Uterus (tissue), 4 donors: Measurements from ENCODE around the gene BACH1. TPM values are rescaled to one million over a fixed set of nuclear protein-coding genes. Genes with fewer than 3 reads are reported as not detected.

Source experiments
- DNase-seq, 2 donors: peaks; one replicate each; pipeline ENCODE4 v3.0.0-alpha.2; 2019 to 2020
- H3K27ac ChIP-seq, 2 donors: fragments of 200-600 bp; sonication (generic); 1 replicate in 1 of 2; 2 replicates in 1 of 2; pipeline ENCODE4 v1.5.1; 2016 to 2018
- H3K27me3 ChIP-seq, 2 donors: fragments of 200-600 bp; sonication (generic); one replicate each; pipeline ENCODE4 v1.5.1; 2018 to 2019; ENCODE audit warnings: control low read depth in 1 of 2
- H3K36me3 ChIP-seq, 2 donors: fragments of 200-600 bp; sonication (generic); one replicate each; pipeline ENCODE4 v1.5.1; 2019; ENCODE audit warnings: control low read depth in 1 of 2
- H3K4me1 ChIP-seq, 2 donors: fragments of 200-600 bp; sonication (generic); one replicate each; pipeline ENCODE4 v1.5.1; 2018 to 2019; ENCODE audit warnings: control low read depth in 1 of 2
- H3K4me3 ChIP-seq, 2 donors: fragments of 200-600 bp; sonication (generic); 1 replicate in 1 of 2; 2 replicates in 1 of 2; pipeline ENCODE4 v1.5.1; 2018 to 2019; ENCODE audit warnings: mild to moderate bottlenecking in 1 of 2
- H3K9me3 ChIP-seq, 2 donors: fragments of 200-600 bp; sonication (generic); one replicate each; pipeline ENCODE4 v1.5.1; 2019; ENCODE audit warnings: control low read depth in 1 of 2
- CTCF ChIP-seq, 4 experiments: fragments of 200-600 bp in 2 of 4; fragments of 450-650 bp in 2 of 4; sonication (generic) in 2 of 4; IDR thresholded peaks; one replicate each; pipeline ENCODE4 v1.5.1; 2016 to 2019; ENCODE audit warnings: antibody characterized with exemption in 4 of 4, mild to moderate bottlenecking in 2 of 4, moderate library complexity in 1 of 4
- POLR2A ChIP-seq, 2 donors: fragments of 450-650 bp; IDR thresholded peaks; one replicate each; pipeline ENCODE4 v1.6.1; 2016; ENCODE audit warnings: antibody characterized with exemption in 2 of 2, mild to moderate bottlenecking in 1 of 2, moderate library complexity in 1 of 2
- intact Hi-C: fragments of 100-400 bp; cut with DNase I; formaldehyde crosslinking; loops from one replicate; pipeline ENCODE4 v1.15.1; 2023; ENCODE audit warnings: low total_unique reads
- total RNA-seq, 4 donors: library from RNA; depleted of rRNA in 3 of 4; stranded (reverse); fragments of >200 nt in 3 of 4; gene quantifications; one replicate each; pipeline versions ENCODE4 v1.1.0 to v1.2.4, GENCODE V29; 2014 to 2023
- donor health status: DM: yes; HTN: yes; CAD: no.

BACH1 gene
- total RNA-seq, 4 donors from 2014 or later: 52.9 to 107 (median 79.1) TPM

GRCh38 chr21:29321932-29322928, 23.5 kb downstream of the BACH1 start:
- H3K4me1 ChIP-seq: no peaks in the 10 kb centered on the region

GRCh38 chr21:29323189-29323588, 24.5 kb downstream of the BACH1 start:
- intact Hi-C loops: no loop called here
- Histone ChIP-seq H3K36me3 (no peaks in the 10 kb centered on the region), H3K9me3 (no peaks in the 10 kb centered on the region), H3K4me1 (no peaks in the 10 kb centered on the region), H3K27me3 (no peaks in the 10 kb centered on the region), H3K4me3 (no peak overlapping the region), H3K27ac (no peak overlapping the region)
- DNase-seq: no peak
- no peak for TF ChIP-seq POLR2A (IDR thresholded peaks at IDR 0.05)
- TF ChIP-seq CTCF (IDR thresholded peaks at IDR 0.05): no peak

More at GRCh38 chr21:29321932-29322928, 23.5 kb downstream of the BACH1 start:
- H3K27ac ChIP-seq: no peak overlapping the region
- DNase-seq: no peak
- no peaks in the 10 kb centered on the region for H3K9me3 ChIP-seq
- no peaks in the 10 kb centered on the region for H3K27me3 ChIP-seq
- intact Hi-C loops: no loop called here
- H3K36me3 ChIP-seq: no peaks in the 10 kb centered on the region
- no peak for TF ChIP-seq POLR2A (IDR thresholded peaks at IDR 0.05)
- no peak for TF ChIP-seq CTCF (IDR thresholded peaks at IDR 0.05)
- H3K4me3 ChIP-seq: no peak overlapping the region

GRCh38 chr21:29326914-29327554, 28.3 kb downstream of the BACH1 start:
- DNase-seq: no peak
- Histone ChIP-seq H3K4me1 (no peaks in the 10 kb centered on the region), H3K27ac (no peak overlapping the region), H3K36me3 (no peaks in the 10 kb centered on the region), H3K9me3 (no peaks in the 10 kb centered on the region), H3K27me3 (no peaks in the 10 kb centered on the region), H3K4me3 (no peak overlapping the region)
- intact Hi-C loops: no loop called here
- no peak for TF ChIP-seq CTCF (IDR thresholded peaks at IDR 0.05)
- no peak for TF ChIP-seq POLR2A (IDR thresholded peaks at IDR 0.05)

GRCh38 chr21:29329406-29329805, 30.7 kb downstream of the BACH1 start:
- no peaks in the 10 kb centered on the region for H3K27me3 ChIP-seq
- H3K36me3 ChIP-seq: no peaks in the 10 kb centered on the region
- H3K9me3 ChIP-seq: no peaks in the 10 kb centered on the region
- H3K27ac ChIP-seq: no peak overlapping the region
- DNase-seq: no peak
- TF ChIP-seq CTCF (IDR thresholded peaks at IDR 0.05) (no peak), POLR2A (IDR thresholded peaks at IDR 0.05) (no peak)
- H3K4me3 ChIP-seq: no peak overlapping the region
- H3K4me1 ChIP-seq: no peaks in the 10 kb centered on the region
- intact Hi-C loops: no loop called here

- no peaks in the 10 kb centered on the region for H3K27me3 ChIP-seq
- DNase-seq: no peak
- H3K36me3 ChIP-seq: no peaks in the 10 kb centered on the region
- H3K9me3 ChIP-seq: no peaks in the 10 kb centered on the region
- H3K27ac ChIP-seq: peak overlapping the region; percentile 23 to 71
- TF ChIP-seq CTCF (IDR thresholded peaks at IDR 0.05) (no peak), POLR2A (IDR thresholded peaks at IDR 0.05) (no peak)
- H3K4me1 ChIP-seq: no peaks in the 10 kb centered on the region
- intact Hi-C loops: no loop called here
- H3K4me3 ChIP-seq: no peak overlapping the region
Measured at GRCh38 chr21:29330797-29331196, 32.1 kb downstream of the BACH1 start.
